GM21360 (cell line): ENCODE data around the gene TMEM131.
A peak's percentile ranks its signal among the peaks of the same experiment; 100 is the strongest.

ENCODE experiments used
- ATAC-seq: cut with Tn5 transposase; IDR thresholded peaks from one replicate; pipeline ENCODE4 v1.9.1; 2021; ENCODE audit warnings: mild to moderate bottlenecking, moderate library complexity; ENCODE audit not compliant: unreplicated experiment

TMEM131 gene

GRCh38 chr2:97819754-97820153 is 176.0 kb downstream of the TMEM131 start:
- no peak for ATAC-seq

- no peak for ATAC-seq
Measured at GRCh38 chr2:97816411-97816810, 179.3 kb downstream of the TMEM131 start.

GRCh38 chr2:97812931-97813330 is 182.8 kb downstream of the TMEM131 start:
- no peak for ATAC-seq

- no peak for ATAC-seq
Measured at GRCh38 chr2:97808816-97809215, 186.9 kb downstream of the TMEM131 start.

- ATAC-seq = peak; percentile 84
Measured at GRCh38 chr2:97806738-97807618, 188.8 kb downstream of the TMEM131 start.

- ATAC-seq = no peak
Measured at GRCh38 chr2:97805776-97806175, 190.0 kb downstream of the TMEM131 start.

- no peak for ATAC-seq
Measured at GRCh38 chr2:97801028-97801427, 194.7 kb downstream of the TMEM131 start.

GRCh38 chr2:97798416-97798815 is 197.3 kb downstream of the TMEM131 start:
- ATAC-seq = no peak

GRCh38 chr2:97797355-97797754 is 198.4 kb downstream of the TMEM131 start:
- no peak for ATAC-seq

GRCh38 chr2:97796465-97797126 is 199.2 kb downstream of the TMEM131 start:
- ATAC-seq = no peak

GRCh38 chr2:97792416-97792815 is 203.3 kb downstream of the TMEM131 start:
- no peak for ATAC-seq

- no peak for ATAC-seq
Measured at GRCh38 chr2:97788986-97789644, 206.6 kb downstream of the TMEM131 start.

- ATAC-seq = no peak
Measured at GRCh38 chr2:97785818-97786217, 209.9 kb downstream of the TMEM131 start.

GRCh38 chr2:97784953-97785352 is 210.8 kb downstream of the TMEM131 start:
- ATAC-seq = no peak

GRCh38 chr2:97781981-97782380 is 213.8 kb downstream of the TMEM131 start:
- no peak for ATAC-seq

GRCh38 chr2:97779141-97779540 is 216.6 kb downstream of the TMEM131 start:
- no peak for ATAC-seq

- ATAC-seq = no peak
Measured at GRCh38 chr2:97775074-97775473, 220.7 kb downstream of the TMEM131 start.

GRCh38 chr2:97774425-97774824 is 221.3 kb downstream of the TMEM131 start:
- ATAC-seq = no peak

GRCh38 chr2:97770445-97770844 is 225.3 kb downstream of the TMEM131 start:
- no peak for ATAC-seq

- ATAC-seq = no peak
Measured at GRCh38 chr2:97769711-97770110, 226.0 kb downstream of the TMEM131 start.

GRCh38 chr2:97769308-97769707 is 226.4 kb downstream of the TMEM131 start:
- no peak for ATAC-seq

GRCh38 chr2:97766567-97766966 is 229.2 kb downstream of the TMEM131 start:
- ATAC-seq = no peak
